Measurements from ENCODE around the gene BRPF1. TPM values are rescaled to one million over a fixed set of nuclear protein-coding genes. Genes with fewer than 3 reads are reported as not detected.

BRPF1 gene
- total RNA-seq, 1 donor from 2014 or later = 34.2 TPM

- Mint-ChIP-seq H3K9me3 (no peaks in the 10 kb centered on the region), H3K36me3 (ENCODE audit: low read depth) (no peaks in the 10 kb centered on the region), H3K4me3 (ENCODE audit: low read depth) (no peak overlapping the region), H3K4me1 (ENCODE audit: low read depth) (peaks cover 32% of the 10 kb centered on the region), H3K27ac (no peak overlapping the region), H3K27me3 (ENCODE audit: low read depth) (no peaks in the 10 kb centered on the region)
- DNase-seq (ENCODE audit: low spot score) = no peak
- intact Hi-C loops (cut with micrococcal nuclease) = loop anchor here (5.0 kb wide), 1 partner anchor 224 kb away; no protein-coding TSS in a partner anchor
These were observed 5.6 kb upstream of the BRPF1 start for GRCh38 chr3:9725775-9726515.

- Mint-ChIP-seq H3K4me3 (ENCODE audit: low read depth) (peak overlapping the region; percentile 68), H3K27me3 (ENCODE audit: low read depth) (no peaks in the 10 kb centered on the region)
- intact Hi-C loops (cut with micrococcal nuclease) = loop anchor here (5.0 kb wide), 1 partner anchor 225 kb away; no protein-coding TSS in a partner anchor
These were observed 4.4 kb upstream of the BRPF1 start for GRCh38 chr3:9727041-9727595.

GRCh38 chr3:9727743-9728142 lies 3.8 kb upstream of the BRPF1 start:
- Mint-ChIP-seq H3K9me3 (no peaks in the 10 kb centered on the region), H3K4me1 (ENCODE audit: low read depth) (peaks cover 37% of the 10 kb centered on the region), H3K27me3 (ENCODE audit: low read depth) (no peaks in the 10 kb centered on the region), H3K4me3 (ENCODE audit: low read depth) (no peak overlapping the region), H3K27ac (peak overlapping the region; percentile 20), H3K36me3 (ENCODE audit: low read depth) (peaks cover 5% of the 10 kb centered on the region)
- intact Hi-C loops (cut with micrococcal nuclease) = loop anchor here (5.0 kb wide), 1 partner anchor 225 kb away; no protein-coding TSS in a partner anchor
- DNase-seq (ENCODE audit: low spot score) = no peak

More at GRCh38 chr3:9727041-9727595, 4.4 kb upstream of the BRPF1 start:
- Mint-ChIP-seq H3K9me3 (no peaks in the 10 kb centered on the region), H3K27ac (peak overlapping the region; percentile 20), H3K36me3 (ENCODE audit: low read depth) (no peaks in the 10 kb centered on the region), H3K4me1 (ENCODE audit: low read depth) (peaks cover 32% of the 10 kb centered on the region)
- DNase-seq (ENCODE audit: low spot score) = peak; percentile 60

GRCh38 chr3:9729419-9729818 lies 2.1 kb upstream of the BRPF1 start:
- peaks cover 50% of the 10 kb centered on the region for H3K4me1 Mint-ChIP-seq (ENCODE audit: low read depth)
- H3K27me3 Mint-ChIP-seq (ENCODE audit: low read depth) = no peaks in the 10 kb centered on the region
- intact Hi-C loops (cut with micrococcal nuclease) = loop anchor here (5.0 kb wide), 1 partner anchor 227 kb away; no protein-coding TSS in a partner anchor
- H3K36me3 Mint-ChIP-seq (ENCODE audit: low read depth) = peaks cover 18% of the 10 kb centered on the region
- no peak overlapping the region for H3K4me3 Mint-ChIP-seq (ENCODE audit: low read depth)
- H3K27ac Mint-ChIP-seq = no peak overlapping the region
- no peak for DNase-seq (ENCODE audit: low spot score)
- no peaks in the 10 kb centered on the region for H3K9me3 Mint-ChIP-seq

GRCh38 chr3:9730657-9731205 lies 804 bp upstream of the BRPF1 start:
- H3K27ac Mint-ChIP-seq = peak overlapping the region; percentile 67
- H3K27me3 Mint-ChIP-seq (ENCODE audit: low read depth) = no peaks in the 10 kb centered on the region
- no peaks in the 10 kb centered on the region for H3K9me3 Mint-ChIP-seq
- intact Hi-C loops (cut with micrococcal nuclease) = loop anchor here (1.0 to 5.0 kb wide), 8 partner anchors 19 to 592 kb away; partner anchors contain the start of genes CRELD1, JAGN1, MTMR14 and OGG1
- H3K4me3 Mint-ChIP-seq (ENCODE audit: low read depth) = peak overlapping the region; percentile 85
- H3K4me1 Mint-ChIP-seq (ENCODE audit: low read depth) = peaks cover 55% of the 10 kb centered on the region
- H3K36me3 Mint-ChIP-seq (ENCODE audit: low read depth) = peaks cover 31% of the 10 kb centered on the region
- no peak for DNase-seq (ENCODE audit: low spot score)

GRCh38 chr3:9732080-9732739 lies 675 bp downstream of the BRPF1 start:
- Mint-ChIP-seq H3K27ac (peak overlapping the region; percentile 83), H3K36me3 (ENCODE audit: low read depth) (peaks cover 43% of the 10 kb centered on the region), H3K4me3 (ENCODE audit: low read depth) (peak overlapping the region; percentile 96), H3K9me3 (no peaks in the 10 kb centered on the region), H3K4me1 (ENCODE audit: low read depth) (peaks cover 56% of the 10 kb centered on the region), H3K27me3 (ENCODE audit: low read depth) (no peaks in the 10 kb centered on the region)
- DNase-seq (ENCODE audit: low spot score) = peak; percentile 47
- intact Hi-C loops (cut with micrococcal nuclease) = loop anchor here (5.0 kb wide), 1 partner anchor 590 kb away; the partner anchor contains the start of gene SEC13

GRCh38 chr3:9732740-9733115 lies 1.2 kb downstream of the BRPF1 start:
- Mint-ChIP-seq H3K4me1 (ENCODE audit: low read depth) (peaks cover 53% of the 10 kb centered on the region), H3K9me3 (no peaks in the 10 kb centered on the region), H3K27ac (peak overlapping the region; percentile 83), H3K36me3 (ENCODE audit: low read depth) (peaks cover 45% of the 10 kb centered on the region), H3K4me3 (ENCODE audit: low read depth) (peak overlapping the region; percentile 96), H3K27me3 (ENCODE audit: low read depth) (no peaks in the 10 kb centered on the region)
- DNase-seq (ENCODE audit: low spot score) = no peak
- intact Hi-C loops (cut with micrococcal nuclease) = loop anchor here (5.0 kb wide), 1 partner anchor 590 kb away; the partner anchor contains the start of gene SEC13

- Mint-ChIP-seq H3K36me3 (ENCODE audit: low read depth) (peaks cover 82% of the 10 kb centered on the region), H3K4me1 (ENCODE audit: low read depth) (peaks cover 35% of the 10 kb centered on the region), H3K27me3 (ENCODE audit: low read depth) (no peaks in the 10 kb centered on the region), H3K9me3 (no peaks in the 10 kb centered on the region), H3K4me3 (ENCODE audit: low read depth) (no peak overlapping the region), H3K27ac (peak overlapping the region; percentile 10)
- intact Hi-C loops (cut with micrococcal nuclease) = no loop called here
- no peak for DNase-seq (ENCODE audit: low spot score)
These were observed 5.3 kb downstream of the BRPF1 start for GRCh38 chr3:9736831-9737230.

- Mint-ChIP-seq H3K9me3 (no peaks in the 10 kb centered on the region), H3K4me3 (ENCODE audit: low read depth) (no peak overlapping the region), H3K27me3 (ENCODE audit: low read depth) (no peaks in the 10 kb centered on the region), H3K4me1 (ENCODE audit: low read depth) (peaks cover 18% of the 10 kb centered on the region), H3K27ac (no peak overlapping the region), H3K36me3 (ENCODE audit: low read depth) (peaks cover 84% of the 10 kb centered on the region)
- intact Hi-C loops (cut with micrococcal nuclease) = no loop called here
- DNase-seq (ENCODE audit: low spot score) = no peak
These were observed 7.6 kb downstream of the BRPF1 start for GRCh38 chr3:9739181-9739580.

- DNase-seq (ENCODE audit: low spot score) = no peak
- Mint-ChIP-seq H3K4me3 (ENCODE audit: low read depth) (no peak overlapping the region), H3K27ac (no peak overlapping the region), H3K27me3 (ENCODE audit: low read depth) (no peaks in the 10 kb centered on the region), H3K36me3 (ENCODE audit: low read depth) (peaks cover 85% of the 10 kb centered on the region), H3K9me3 (no peaks in the 10 kb centered on the region), H3K4me1 (ENCODE audit: low read depth) (peaks cover 2% of the 10 kb centered on the region)
- intact Hi-C loops (cut with micrococcal nuclease) = no loop called here
These were observed 11.0 kb downstream of the BRPF1 start for GRCh38 chr3:9742560-9742959.

- Mint-ChIP-seq H3K27me3 (ENCODE audit: low read depth) (no peaks in the 10 kb centered on the region), H3K36me3 (ENCODE audit: low read depth) (peaks cover 88% of the 10 kb centered on the region), H3K27ac (no peak overlapping the region), H3K4me3 (ENCODE audit: low read depth) (no peak overlapping the region), H3K9me3 (no peaks in the 10 kb centered on the region), H3K4me1 (ENCODE audit: low read depth) (peaks cover 2% of the 10 kb centered on the region)
- intact Hi-C loops (cut with micrococcal nuclease) = no loop called here
- DNase-seq (ENCODE audit: low spot score) = no peak
These were observed 12.0 kb downstream of the BRPF1 start for GRCh38 chr3:9743548-9743947.

- Mint-ChIP-seq H3K27ac (no peak overlapping the region), H3K4me3 (ENCODE audit: low read depth) (no peak overlapping the region), H3K27me3 (ENCODE audit: low read depth) (no peaks in the 10 kb centered on the region), H3K36me3 (ENCODE audit: low read depth) (peaks cover 89% of the 10 kb centered on the region), H3K9me3 (no peaks in the 10 kb centered on the region), H3K4me1 (ENCODE audit: low read depth) (peaks cover 5% of the 10 kb centered on the region)
- intact Hi-C loops (cut with micrococcal nuclease) = no loop called here
- no peak for DNase-seq (ENCODE audit: low spot score)
These were observed 12.6 kb downstream of the BRPF1 start for GRCh38 chr3:9744162-9744561.
